Left ventricle myocardium inferior (tissue), 1 donor: ENCODE measurements around the gene WRNIP1. TPM values are rescaled to one million over a fixed set of nuclear protein-coding genes. Genes with fewer than 3 reads are reported as not detected.

Experiments used
- DNase-seq: peaks from one replicate; pipeline ENCODE4 v3.0.0-alpha.2; 2020
- H3K27ac ChIP-seq: fragments of 200-600 bp; replicated peaks from 2 replicates; pipeline ENCODE4 v1.8.0; 2021
- H3K27me3 ChIP-seq: fragments of 200-600 bp; 2 replicates; pipeline ENCODE4 v1.8.0; 2021; ENCODE audit warnings: low read depth
- H3K36me3 ChIP-seq: fragments of 200-600 bp; 2 replicates; pipeline ENCODE4 v1.8.0; 2021
- H3K4me1 ChIP-seq: fragments of 200-600 bp; 2 replicates; pipeline ENCODE4 v1.8.0; 2021
- H3K4me3 ChIP-seq: fragments of 200-600 bp; 2 replicates; pipeline ENCODE4 v1.8.0; 2021; ENCODE audit warnings: mild to moderate bottlenecking, moderate library complexity
- H3K9me3 ChIP-seq: fragments of 200-600 bp; replicated peaks from 2 replicates; pipeline ENCODE4 v1.8.0; 2021
- CTCF ChIP-seq: fragments of 200-600 bp; IDR thresholded peaks from 2 replicates; pipeline ENCODE4 v1.8.0; 2021; ENCODE audit warnings: antibody characterized with exemption, mild to moderate bottlenecking, borderline replicate concordance
- intact Hi-C: fragments of 100-400 bp; cut with micrococcal nuclease; formaldehyde crosslinking; loops from one replicate; pipeline ENCODE4 v1.11.0; 2022
- long read RNA-seq: library from polyadenylated mRNA; unstranded; transcript quantifications from one replicate; pipeline ENCODE4 v2.0.0, GENCODE V29; 2021
- total RNA-seq: library from RNA; stranded (reverse); fragmentation: NEBNext Ultra II Directional; extraction: Animal tissue kit (Norgen Biotek cat#: 25700); gene quantifications from one replicate; pipeline ENCODE4 v1.2.1, GENCODE V29; 2021
- donor health status: DM: no; HTN: yes; CAD: no; lungs with severe emphysema.

Gene WRNIP1
- total RNA-seq, result 39.4 TPM
- long read RNA-seq, transcript WRNIP1-204 (7 exons, 2,670 nt), result major isoform, 240 of 266 reads
- long read RNA-seq, partial matches to known transcripts, result 8 of 266 reads
- long read RNA-seq, other reads (novel, unspliced or antisense), result 14 of 266 reads

GRCh38 chr6:2765166-2765895 lies at the start of gene WRNIP1:
Gene WRNIP1 (plus strand): TSS chr6:2765393. CDS start chr6:2765623, 230 bp downstream.
- Histone ChIP-seq H3K36me3 (no peaks in the 10 kb centered on the region), H3K4me3 (peak within 1 kb of the TSS; percentile 85), H3K27me3 (no peaks in the 10 kb centered on the region), H3K9me3 (no peaks in the 10 kb centered on the region), H3K4me1 (peaks cover 52% of the 10 kb centered on the region), H3K27ac (peak within 1 kb of the TSS; percentile 99)
- peak; percentile 99 for DNase-seq
- TF ChIP-seq CTCF, result peak; percentile 80
- intact Hi-C loops, result no loop called here

- H3K4me3 ChIP-seq, result no peak overlapping the region
- H3K36me3 ChIP-seq, result peaks cover 8% of the 10 kb centered on the region
- no peak for DNase-seq
- peaks cover 23% of the 10 kb centered on the region for H3K4me1 ChIP-seq
- H3K27ac ChIP-seq, result no peak overlapping the region
- peaks cover 9% of the 10 kb centered on the region for H3K9me3 ChIP-seq
- TF ChIP-seq CTCF, result no peak
- intact Hi-C loops, result no loop called here
- no peaks in the 10 kb centered on the region for H3K27me3 ChIP-seq
These were observed 49.5 kb upstream of the WRNIP1 start for GRCh38 chr6:2715737-2716136.

- intact Hi-C loops, result no loop called here
- DNase-seq, result no peak
- Histone ChIP-seq H3K4me1 (peaks cover 16% of the 10 kb centered on the region), H3K4me3 (no peak overlapping the region), H3K27me3 (no peaks in the 10 kb centered on the region), H3K9me3 (peaks cover 6% of the 10 kb centered on the region), H3K36me3 (peaks cover 11% of the 10 kb centered on the region), H3K27ac (no peak overlapping the region)
- TF ChIP-seq CTCF, result no peak
These were observed 48.1 kb upstream of the WRNIP1 start for GRCh38 chr6:2716936-2717700.

- no peak for TF ChIP-seq CTCF
- Histone ChIP-seq H3K9me3 (peaks cover 6% of the 10 kb centered on the region), H3K36me3 (peaks cover 11% of the 10 kb centered on the region), H3K27ac (no peak overlapping the region), H3K4me1 (peaks cover 12% of the 10 kb centered on the region), H3K4me3 (no peak overlapping the region), H3K27me3 (no peaks in the 10 kb centered on the region)
- intact Hi-C loops, result no loop called here
- no peak for DNase-seq
These were observed 46.7 kb upstream of the WRNIP1 start for GRCh38 chr6:2718334-2719092.

GRCh38 chr6:2719093-2719455 lies 46.1 kb upstream of the WRNIP1 start:
- H3K4me3 ChIP-seq, result no peak overlapping the region
- TF ChIP-seq CTCF, result no peak
- H3K4me1 ChIP-seq, result peaks cover 6% of the 10 kb centered on the region
- DNase-seq, result no peak
- H3K27ac ChIP-seq, result no peak overlapping the region
- H3K36me3 ChIP-seq, result peaks cover 11% of the 10 kb centered on the region
- intact Hi-C loops, result no loop called here
- H3K9me3 ChIP-seq, result peaks cover 6% of the 10 kb centered on the region
- no peaks in the 10 kb centered on the region for H3K27me3 ChIP-seq
